Stimulated activated memory B cell treated with anti-CD40 and anti-IgM and Interleukin-4, amounts not matched to agents 10 μg/mL and 1 μg/mL and 100 μg/mL, for 72 hours (primary cell): Measurements from ENCODE around the gene PHACTR1.

ENCODE experiments used
- ATAC-seq: fragments of 150-1000 bp; cut with Tn5 transposase; 2 replicates; pipeline ENCODE4 v1.10.0; 2021
- H3K27ac Mint-ChIP-seq: one replicate; pipeline ENCODE4 v1.8.0; 2022; ENCODE audit warnings: mild to moderate bottlenecking, mixed read lengths
- H3K27me3 Mint-ChIP-seq: one replicate; pipeline ENCODE4 v1.8.0; 2022; ENCODE audit warnings: mixed read lengths
- H3K36me3 Mint-ChIP-seq: one replicate; pipeline ENCODE4 v1.8.0; 2022; ENCODE audit warnings: mixed read lengths
- H3K4me1 Mint-ChIP-seq: one replicate; pipeline ENCODE4 v1.8.0; 2022; ENCODE audit warnings: mixed read lengths
- H3K4me3 Mint-ChIP-seq: one replicate; pipeline ENCODE4 v1.8.0; 2022; ENCODE audit warnings: mild to moderate bottlenecking, moderate library complexity, mixed read lengths
- H3K9me3 Mint-ChIP-seq: one replicate; pipeline ENCODE4 v1.8.0; 2022; ENCODE audit warnings: mixed read lengths

Gene PHACTR1

DNA sequence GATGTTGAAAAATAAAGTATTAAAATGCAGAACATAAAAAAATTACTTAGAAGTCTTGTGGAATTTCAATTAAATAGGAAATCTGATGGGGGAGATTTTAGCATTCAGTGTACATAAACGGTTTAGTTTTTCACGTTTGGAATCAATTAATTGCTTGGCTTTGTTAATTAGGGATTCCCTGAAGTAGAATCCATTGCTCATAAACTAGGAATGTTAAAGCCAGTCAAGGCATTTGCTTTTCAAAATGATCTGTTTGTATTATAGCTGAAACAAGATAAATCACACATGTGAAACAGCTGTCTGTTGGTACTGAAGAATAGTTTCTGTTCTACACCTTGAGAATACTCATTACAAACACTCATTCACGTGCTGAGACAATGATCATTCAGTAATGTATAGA lies 313.8 kb downstream of the PHACTR1 start:
- Mint-ChIP-seq H3K4me1 (peaks cover 11% of the 10 kb centered on the region), H3K36me3 (no peaks in the 10 kb centered on the region), H3K27me3 (peaks cover 24% of the 10 kb centered on the region), H3K9me3 (no peaks in the 10 kb centered on the region), H3K27ac (no peak overlapping the region), H3K4me3 (no peak overlapping the region)
- no peak for ATAC-seq

DNA sequence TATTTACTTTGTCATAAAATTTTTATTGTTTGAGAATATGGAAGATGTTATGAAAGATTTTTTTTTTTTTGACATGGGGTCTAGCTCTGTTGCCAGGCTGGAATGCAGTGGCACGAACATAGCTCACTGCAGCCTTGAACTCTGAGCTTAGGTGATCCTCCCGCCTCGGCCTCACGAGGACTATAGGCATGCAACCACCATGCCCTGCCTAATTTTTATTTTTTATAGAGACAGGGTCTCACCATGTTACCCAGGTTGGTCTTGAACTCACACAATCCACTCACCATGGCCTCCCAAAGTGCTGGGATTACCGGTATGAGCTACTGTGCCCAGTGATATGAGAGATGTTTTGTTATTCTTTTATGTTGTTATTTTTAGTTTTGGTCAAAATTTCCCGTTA lies 316.0 kb downstream of the PHACTR1 start:
- H3K27ac Mint-ChIP-seq = no peak overlapping the region
- H3K9me3 Mint-ChIP-seq = no peaks in the 10 kb centered on the region
- H3K27me3 Mint-ChIP-seq = peaks cover 15% of the 10 kb centered on the region
- H3K4me1 Mint-ChIP-seq = peaks cover 5% of the 10 kb centered on the region
- no peak for ATAC-seq
- H3K4me3 Mint-ChIP-seq = no peak overlapping the region
- H3K36me3 Mint-ChIP-seq = no peaks in the 10 kb centered on the region

DNA sequence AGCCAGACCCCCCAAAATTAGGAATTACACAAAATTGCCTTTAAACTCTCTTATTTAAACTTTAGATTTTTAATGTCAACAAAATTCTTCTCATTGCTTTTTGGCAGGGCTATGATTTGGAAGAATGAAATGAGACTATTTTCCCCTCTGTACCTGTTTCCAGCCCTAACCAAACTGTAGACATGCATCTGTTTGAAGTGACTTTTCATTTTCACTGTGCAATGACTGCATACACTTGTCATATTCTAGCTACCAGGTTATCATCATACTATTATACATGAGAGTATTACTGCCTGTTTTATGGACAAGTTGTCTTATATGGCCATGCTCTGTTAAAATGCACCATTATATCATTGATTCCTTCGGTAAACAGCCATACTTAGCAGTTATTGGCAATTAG lies 316.6 kb downstream of the PHACTR1 start:
- peaks cover 12% of the 10 kb centered on the region for H3K27me3 Mint-ChIP-seq
- ATAC-seq = no peak
- H3K27ac Mint-ChIP-seq = no peak overlapping the region
- H3K9me3 Mint-ChIP-seq = no peaks in the 10 kb centered on the region
- H3K36me3 Mint-ChIP-seq = no peaks in the 10 kb centered on the region
- H3K4me3 Mint-ChIP-seq = no peak overlapping the region
- peaks cover 5% of the 10 kb centered on the region for H3K4me1 Mint-ChIP-seq

DNA sequence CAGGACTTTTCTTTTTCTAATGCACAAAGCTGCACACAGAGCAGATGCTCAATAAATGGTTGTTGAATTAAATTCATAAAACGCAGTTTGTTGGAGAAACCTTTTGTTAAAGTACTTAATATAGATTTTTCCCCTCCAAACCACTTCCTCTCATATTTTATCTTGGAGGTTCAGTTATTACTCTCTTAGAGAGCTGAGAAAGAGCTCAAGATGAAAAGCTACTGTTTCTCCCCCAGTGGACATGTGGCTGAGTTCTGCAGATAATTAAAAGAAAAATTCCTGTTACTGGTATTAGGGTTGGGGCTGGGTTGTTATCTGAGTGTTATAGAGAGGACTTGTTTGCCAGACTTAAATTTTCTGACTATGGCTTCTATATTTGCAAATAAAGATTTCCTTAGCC lies 317.7 kb downstream of the PHACTR1 start:
- Mint-ChIP-seq H3K27ac (no peak overlapping the region), H3K27me3 (peaks cover 2% of the 10 kb centered on the region), H3K4me3 (no peak overlapping the region), H3K9me3 (no peaks in the 10 kb centered on the region), H3K4me1 (peaks cover 5% of the 10 kb centered on the region), H3K36me3 (no peaks in the 10 kb centered on the region)
- ATAC-seq = no peak

DNA sequence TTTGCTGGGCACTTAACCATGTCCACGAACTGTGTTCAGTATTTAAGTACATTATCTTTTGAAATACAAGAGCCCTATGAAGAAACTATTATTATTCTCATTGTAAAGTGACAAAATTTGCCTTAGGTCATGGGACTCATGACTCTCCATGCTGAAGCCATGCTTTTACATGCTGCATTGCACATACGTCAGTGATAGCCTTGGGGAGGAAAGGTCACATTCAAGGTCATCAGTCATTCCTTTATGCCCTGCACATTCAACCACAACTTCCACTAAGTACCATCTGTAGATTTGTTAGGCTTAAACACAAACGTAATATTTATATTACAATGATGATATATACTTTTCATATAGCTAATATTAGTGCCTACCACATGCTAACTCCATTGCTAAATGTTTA lies 319.0 kb downstream of the PHACTR1 start:
- Mint-ChIP-seq H3K4me1 (peaks cover 5% of the 10 kb centered on the region), H3K27me3 (no peaks in the 10 kb centered on the region)

DNA sequence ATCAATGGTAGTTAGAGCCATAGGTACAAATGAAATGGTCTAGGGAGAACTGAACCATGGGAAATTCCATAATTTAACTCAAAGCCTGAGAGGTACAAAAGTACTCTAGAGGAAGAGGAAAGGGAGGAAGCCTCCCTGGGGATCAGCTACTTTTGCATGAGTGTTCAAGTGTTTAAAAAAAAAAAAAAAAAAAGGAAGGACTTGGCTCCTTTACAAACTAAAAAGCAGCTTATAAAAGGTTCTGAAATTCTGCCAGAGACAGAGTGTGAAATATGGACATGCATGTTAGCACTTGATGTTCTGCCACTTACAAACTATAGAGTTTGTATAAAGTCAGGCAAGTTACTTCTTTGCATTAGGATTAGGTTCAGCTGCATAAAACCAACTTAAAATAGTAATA lies 321.7 kb downstream of the PHACTR1 start:
- Mint-ChIP-seq H3K27me3 (no peaks in the 10 kb centered on the region), H3K4me3 (no peak overlapping the region), H3K9me3 (no peaks in the 10 kb centered on the region), H3K27ac (no peak overlapping the region), H3K36me3 (no peaks in the 10 kb centered on the region), H3K4me1 (peaks cover under 1% of the 10 kb centered on the region)
- ATAC-seq = no peak

More for the DNA sequence above, 319.0 kb downstream of the PHACTR1 start:
- H3K36me3 Mint-ChIP-seq = no peaks in the 10 kb centered on the region
- no peak for ATAC-seq
- H3K27ac Mint-ChIP-seq = no peak overlapping the region
- no peaks in the 10 kb centered on the region for H3K9me3 Mint-ChIP-seq
- no peak overlapping the region for H3K4me3 Mint-ChIP-seq

DNA sequence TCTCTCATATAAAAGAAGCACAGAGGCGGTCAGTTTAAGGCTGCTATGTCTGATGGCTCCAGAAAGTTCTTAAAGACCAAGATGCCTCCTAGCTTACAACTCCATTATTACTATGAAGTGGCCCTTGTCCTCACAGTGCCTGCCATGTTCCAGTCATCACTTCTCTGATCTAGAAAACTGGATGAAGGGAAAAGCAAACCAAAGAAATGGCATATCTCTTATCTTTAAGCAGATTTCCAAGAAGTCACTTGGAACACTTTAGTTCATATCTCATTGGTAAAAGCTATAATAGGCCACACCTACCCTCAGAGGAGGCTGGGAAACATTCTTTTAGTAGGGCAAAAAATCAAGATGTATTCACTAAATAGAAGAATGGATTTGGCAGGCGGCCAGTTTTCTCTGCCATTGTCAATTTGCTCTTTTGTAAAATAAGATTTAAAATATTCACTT lies 322.2 kb downstream of the PHACTR1 start:
- Mint-ChIP-seq H3K4me1 (no peaks in the 10 kb centered on the region), H3K9me3 (no peaks in the 10 kb centered on the region), H3K27me3 (no peaks in the 10 kb centered on the region), H3K27ac (no peak overlapping the region), H3K36me3 (no peaks in the 10 kb centered on the region), H3K4me3 (no peak overlapping the region)
- ATAC-seq = no peak

DNA sequence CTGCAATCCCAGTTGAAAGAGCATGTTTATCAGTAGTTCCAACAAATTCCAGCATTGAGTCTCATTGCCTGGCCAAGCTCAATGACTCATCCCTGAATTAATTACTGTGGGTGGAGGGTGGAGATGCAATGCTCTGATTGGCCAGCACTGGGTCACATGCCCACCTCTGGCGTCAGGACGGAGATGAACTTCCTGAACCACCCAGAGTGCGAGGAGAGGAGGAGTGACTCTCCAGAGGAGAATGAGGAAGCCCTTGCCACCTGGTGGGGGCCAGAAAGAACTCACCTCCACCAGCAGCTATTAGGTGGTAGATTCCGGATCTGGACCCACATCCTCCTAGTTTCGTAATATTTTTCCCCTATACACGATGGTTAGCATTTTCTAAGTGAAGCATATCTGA lies 327.8 kb downstream of the PHACTR1 start:
- Mint-ChIP-seq H3K36me3 (no peaks in the 10 kb centered on the region), H3K27ac (no peak overlapping the region), H3K9me3 (no peaks in the 10 kb centered on the region), H3K4me3 (no peak overlapping the region), H3K4me1 (no peaks in the 10 kb centered on the region), H3K27me3 (no peaks in the 10 kb centered on the region)
- ATAC-seq = no peak

DNA sequence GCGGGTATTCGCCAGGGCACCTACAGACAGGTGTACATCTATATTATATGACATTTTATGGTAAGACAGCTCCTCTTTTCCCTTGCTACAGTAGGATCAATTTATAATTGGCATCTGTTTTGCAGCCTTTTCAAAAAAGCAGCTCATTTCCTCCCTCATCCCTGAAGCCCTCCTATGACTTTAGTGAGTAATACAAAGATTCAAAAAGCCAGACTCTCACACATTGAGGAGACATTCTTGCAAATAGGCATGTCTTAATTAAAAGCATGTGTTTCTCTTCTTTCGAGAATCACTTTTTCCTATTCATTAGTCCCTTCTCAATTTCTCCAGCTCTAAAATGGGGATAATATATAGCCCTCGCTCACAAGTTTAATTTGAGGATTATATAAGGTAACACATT lies 328.3 kb downstream of the PHACTR1 start:
- Mint-ChIP-seq H3K4me1 (no peaks in the 10 kb centered on the region), H3K27me3 (no peaks in the 10 kb centered on the region), H3K36me3 (no peaks in the 10 kb centered on the region), H3K9me3 (no peaks in the 10 kb centered on the region), H3K27ac (no peak overlapping the region), H3K4me3 (no peak overlapping the region)
- no peak for ATAC-seq

DNA sequence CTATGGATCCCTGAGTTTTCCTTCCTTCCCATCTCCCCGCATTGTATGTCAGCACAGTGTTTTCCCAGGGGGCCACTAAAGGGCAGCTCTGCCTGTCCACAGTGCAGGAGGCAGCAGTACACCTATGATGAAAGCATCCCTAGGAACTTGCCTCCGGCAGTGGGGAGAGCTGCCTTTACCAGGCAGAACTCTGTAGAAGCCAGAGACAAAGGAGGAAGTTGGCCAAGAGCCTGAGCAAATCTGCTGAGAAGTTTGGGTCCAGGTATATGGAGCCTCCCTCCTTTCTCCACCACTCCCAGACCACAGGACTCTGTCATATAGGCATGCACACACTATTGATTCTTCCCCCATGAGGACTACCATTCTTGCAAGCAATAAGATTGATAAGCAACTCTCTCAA lies 329.1 kb downstream of the PHACTR1 start:
- Mint-ChIP-seq H3K36me3 (no peaks in the 10 kb centered on the region), H3K4me3 (no peak overlapping the region), H3K4me1 (no peaks in the 10 kb centered on the region), H3K27me3 (peaks cover under 1% of the 10 kb centered on the region), H3K9me3 (no peaks in the 10 kb centered on the region), H3K27ac (no peak overlapping the region)
- ATAC-seq = no peak

DNA sequence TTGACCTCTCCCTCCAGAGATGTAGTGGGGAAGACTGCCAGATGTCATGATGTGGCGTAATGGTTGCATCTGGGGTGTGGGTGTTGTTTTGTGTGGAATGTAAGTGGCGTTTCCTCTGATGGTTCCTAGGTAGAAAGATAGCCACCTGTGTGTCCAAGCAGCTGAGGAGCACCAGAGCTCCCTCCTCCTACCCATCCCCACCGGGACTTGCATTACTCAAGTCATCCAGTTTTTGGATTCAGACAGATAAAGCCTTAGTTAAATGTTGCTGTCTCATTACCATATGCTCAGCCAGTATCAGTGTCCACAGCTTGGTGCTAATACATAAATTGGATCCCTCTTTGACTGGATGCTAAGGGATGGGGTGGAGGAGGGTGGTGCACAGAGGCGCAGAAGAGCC lies 329.5 kb downstream of the PHACTR1 start:
- H3K4me3 Mint-ChIP-seq = no peak overlapping the region
- no peak overlapping the region for H3K27ac Mint-ChIP-seq
- H3K36me3 Mint-ChIP-seq = no peaks in the 10 kb centered on the region
- peaks cover 5% of the 10 kb centered on the region for H3K27me3 Mint-ChIP-seq
- H3K9me3 Mint-ChIP-seq = no peaks in the 10 kb centered on the region
- H3K4me1 Mint-ChIP-seq = no peaks in the 10 kb centered on the region
- no peak for ATAC-seq

DNA sequence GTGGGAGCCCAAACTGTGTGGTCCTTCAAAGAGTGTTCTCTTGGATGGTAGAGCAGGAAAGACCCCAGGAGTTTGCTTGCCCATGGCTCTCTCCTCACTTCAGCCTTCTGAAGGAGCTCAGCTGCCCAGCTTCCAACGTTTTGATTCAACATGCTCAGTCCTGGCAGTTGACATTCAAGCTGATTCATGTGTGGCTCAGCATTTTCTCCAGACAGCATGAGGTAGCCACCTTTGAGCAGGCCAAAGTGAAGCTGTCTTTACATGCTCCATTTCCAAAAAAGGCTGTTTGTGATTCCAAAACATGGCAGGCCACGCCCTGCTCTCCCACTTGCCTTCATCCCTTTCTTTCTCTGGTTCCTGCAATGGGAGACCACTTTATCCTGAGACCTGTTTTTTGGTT lies 331.5 kb downstream of the PHACTR1 start:
- H3K9me3 Mint-ChIP-seq = no peaks in the 10 kb centered on the region
- H3K36me3 Mint-ChIP-seq = no peaks in the 10 kb centered on the region
- no peak for ATAC-seq
- no peak overlapping the region for H3K27ac Mint-ChIP-seq
- H3K27me3 Mint-ChIP-seq = peaks cover 23% of the 10 kb centered on the region
- H3K4me3 Mint-ChIP-seq = no peak overlapping the region
- H3K4me1 Mint-ChIP-seq = no peaks in the 10 kb centered on the region

DNA sequence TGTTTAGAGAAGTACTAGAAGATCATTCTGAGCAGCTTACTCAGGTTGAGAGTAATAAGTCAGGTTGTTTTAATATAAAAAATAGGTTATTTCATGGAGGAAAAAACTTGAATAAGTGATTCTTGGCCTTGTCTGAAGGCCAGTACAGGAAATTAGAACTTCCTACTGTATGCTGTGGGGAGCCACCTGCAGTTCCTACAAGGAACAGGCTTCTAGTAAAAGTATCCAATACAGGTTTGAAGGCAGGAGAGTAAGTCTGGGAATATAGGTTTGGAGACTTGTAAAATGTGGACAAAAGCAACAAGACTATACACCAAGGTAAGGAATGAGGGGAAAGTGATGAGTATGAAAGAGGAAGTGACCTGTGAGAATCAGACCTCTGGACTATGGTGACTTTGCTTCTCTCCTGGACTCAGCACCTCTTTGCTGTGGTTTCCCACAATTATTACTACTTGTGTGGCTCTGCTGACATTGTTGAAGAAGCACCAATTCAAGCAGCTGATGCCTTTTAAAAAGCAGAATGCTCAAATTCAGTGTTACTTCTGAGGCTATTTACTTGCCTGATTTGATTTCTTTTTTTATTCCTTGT lies 333.2 kb downstream of the PHACTR1 start:
- H3K4me1 Mint-ChIP-seq = no peaks in the 10 kb centered on the region
- H3K4me3 Mint-ChIP-seq = no peak overlapping the region
- no peaks in the 10 kb centered on the region for H3K9me3 Mint-ChIP-seq
- H3K27me3 Mint-ChIP-seq = peaks cover 38% of the 10 kb centered on the region
- H3K36me3 Mint-ChIP-seq = no peaks in the 10 kb centered on the region
- H3K27ac Mint-ChIP-seq = no peak overlapping the region
- ATAC-seq = no peak

DNA sequence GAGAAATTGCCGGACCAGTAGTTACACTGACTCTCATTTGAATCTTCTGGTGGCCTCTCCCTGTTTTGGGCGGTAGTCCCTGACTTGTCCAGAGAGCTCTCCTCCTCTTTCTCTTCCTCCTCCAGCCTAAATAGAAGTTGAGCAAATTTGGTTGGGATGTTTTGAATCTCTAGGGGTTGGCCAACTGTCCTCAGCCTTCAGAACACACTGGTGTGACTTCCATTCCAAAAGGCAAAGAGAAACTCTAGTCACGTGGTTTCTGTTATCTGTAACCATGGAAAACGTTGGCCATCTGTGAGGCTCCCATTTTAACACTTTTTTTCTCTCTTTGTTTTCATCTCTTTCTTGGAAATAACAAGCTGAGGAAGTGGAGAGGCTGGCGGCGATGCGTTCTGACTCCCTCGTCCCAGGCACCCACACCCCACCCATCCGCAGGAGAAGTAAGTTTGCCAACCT lies 336.5 kb downstream of the PHACTR1 start:
- Mint-ChIP-seq H3K36me3 (no peaks in the 10 kb centered on the region), H3K9me3 (no peaks in the 10 kb centered on the region), H3K4me1 (no peaks in the 10 kb centered on the region), H3K27ac (no peak overlapping the region), H3K4me3 (no peak overlapping the region), H3K27me3 (peaks cover 52% of the 10 kb centered on the region)
- ATAC-seq = no peak

DNA sequence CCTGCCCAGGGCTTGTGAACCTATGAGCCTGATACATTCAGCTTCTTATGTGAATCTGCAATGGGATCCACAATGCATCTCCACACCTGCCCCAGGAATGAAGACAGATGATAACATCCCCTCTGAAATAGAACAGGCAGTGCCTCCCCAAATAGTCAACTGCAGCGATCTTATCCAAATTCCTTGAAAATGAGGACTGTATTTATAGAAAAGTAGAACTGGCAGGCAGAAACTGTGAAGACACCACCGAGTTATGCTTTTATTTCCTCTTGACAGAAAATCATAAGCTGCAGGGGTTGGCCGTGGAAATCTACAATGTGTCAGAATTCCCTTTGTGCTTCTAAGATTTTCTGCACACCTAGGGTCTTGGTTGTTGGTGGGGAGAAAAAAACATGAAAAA lies 341.5 kb downstream of the PHACTR1 start:
- Mint-ChIP-seq H3K27ac (no peak overlapping the region), H3K27me3 (peaks cover 29% of the 10 kb centered on the region), H3K4me3 (no peak overlapping the region), H3K4me1 (no peaks in the 10 kb centered on the region), H3K9me3 (no peaks in the 10 kb centered on the region), H3K36me3 (no peaks in the 10 kb centered on the region)
- ATAC-seq = no peak

DNA sequence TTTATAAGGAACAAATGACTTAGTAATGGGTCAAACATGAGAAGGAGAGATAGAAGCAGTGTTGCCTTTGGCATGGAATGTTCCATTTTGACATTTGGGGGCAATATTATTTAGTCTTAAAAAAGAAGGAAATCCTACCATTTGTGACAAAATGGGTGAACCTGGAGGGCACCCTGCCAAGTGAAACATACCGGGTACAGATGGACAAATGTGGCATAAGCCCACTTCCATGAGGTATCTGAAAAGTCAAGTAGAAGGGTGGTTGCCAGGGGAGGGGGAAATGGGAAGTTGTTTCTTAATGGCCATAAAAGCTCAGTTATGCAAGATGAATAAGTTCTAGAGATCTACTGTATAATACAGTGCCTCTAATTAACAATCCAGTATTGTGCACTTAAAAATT lies 342.5 kb downstream of the PHACTR1 start:
- Mint-ChIP-seq H3K4me3 (no peak overlapping the region), H3K27ac (no peak overlapping the region), H3K9me3 (no peaks in the 10 kb centered on the region), H3K27me3 (peaks cover 19% of the 10 kb centered on the region), H3K36me3 (no peaks in the 10 kb centered on the region), H3K4me1 (no peaks in the 10 kb centered on the region)
- ATAC-seq = no peak
